Measurements from ENCODE around the gene GJA3. TPM values are rescaled to one million over a fixed set of nuclear protein-coding genes. Genes with fewer than 3 reads are reported as not detected.

GJA3 gene
- total and polyA plus RNA-seq, 9 donors = 0.08 to 0.34 (median 0.15) TPM; not detected in 2

- Histone ChIP-seq H3K4me3 (no peak overlapping the region), H3K36me3 (no peaks in the 10 kb centered on the region), H3K9me3 (no peaks in the 10 kb centered on the region), H3K4me1 (ENCODE audit: insufficient read depth) (no peaks in the 10 kb centered on the region), H3K27ac (no peak overlapping the region), H3K27me3 (no peaks in the 10 kb centered on the region)
- TF ChIP-seq CTCF (IDR thresholded peaks at IDR 0.05) (no peak), POLR2A (IDR thresholded peaks at IDR 0.05) (no peak), EP300 (IDR thresholded peaks at IDR 0.05) (no peak)
- WGBS, 3 donors = 78 to 80% (median 80%) methylated on average over 12 of the region's 12 CpGs
- DNase-seq = no peak
- intact Hi-C loops (cut with DNase I) = no loop called here
Measured at GRCh38 chr13:20144141-20144850, 16.6 kb downstream of the GJA3 start.

- no peaks in the 10 kb centered on the region for H3K9me3 ChIP-seq
- TF ChIP-seq CTCF (IDR thresholded peaks at IDR 0.05) = no peak
- no peak for TF ChIP-seq POLR2A (IDR thresholded peaks at IDR 0.05)
- no peak for TF ChIP-seq EP300 (IDR thresholded peaks at IDR 0.05)
- no peak overlapping the region for H3K4me3 ChIP-seq
- DNase-seq = no peak
- H3K4me1 ChIP-seq (ENCODE audit: insufficient read depth) = no peaks in the 10 kb centered on the region
- no peaks in the 10 kb centered on the region for H3K36me3 ChIP-seq
- WGBS, 3 donors = 79 to 94% (median 92%) methylated on average over 30 of the region's 30 CpGs
- H3K27me3 ChIP-seq = no peaks in the 10 kb centered on the region
- intact Hi-C loops (cut with DNase I) = no loop called here
- H3K27ac ChIP-seq = no peak overlapping the region
Measured at GRCh38 chr13:20142927-20143480, 17.8 kb downstream of the GJA3 start.

- Histone ChIP-seq H3K4me3 (no peak overlapping the region), H3K9me3 (no peaks in the 10 kb centered on the region), H3K27me3 (no peaks in the 10 kb centered on the region), H3K4me1 (ENCODE audit: insufficient read depth) (no peaks in the 10 kb centered on the region), H3K36me3 (no peaks in the 10 kb centered on the region), H3K27ac (no peak overlapping the region)
- WGBS, 3 donors = 19 to 52% (median 50%) methylated on average over 43 to 84 of the region's 84 CpGs
- intact Hi-C loops (cut with DNase I) = no loop called here
- no peak for TF ChIP-seq CTCF (IDR thresholded peaks at IDR 0.05)
- no peak for DNase-seq
Measured at GRCh38 chr13:20142023-20142926, 18.6 kb downstream of the GJA3 start.

- TF ChIP-seq EP300 (IDR thresholded peaks at IDR 0.05) (no peak), POLR2A (IDR thresholded peaks at IDR 0.05) (no peak), CTCF (IDR thresholded peaks at IDR 0.05) (no peak)
- H3K27ac ChIP-seq = no peak overlapping the region
- 51 to 59% (median 58%) methylated on average over 14 of the region's 14 CpGs for WGBS, 3 donors
- H3K9me3 ChIP-seq = no peaks in the 10 kb centered on the region
- H3K4me1 ChIP-seq (ENCODE audit: insufficient read depth) = no peaks in the 10 kb centered on the region
- H3K27me3 ChIP-seq = no peaks in the 10 kb centered on the region
- intact Hi-C loops (cut with DNase I) = no loop called here
- no peaks in the 10 kb centered on the region for H3K36me3 ChIP-seq
- no peak for DNase-seq
- H3K4me3 ChIP-seq = no peak overlapping the region
Measured at GRCh38 chr13:20141238-20142022, 19.4 kb downstream of the GJA3 start.

Data from ovary (tissue), 9 donors.